Mesothelial cell of epicardium (in vitro differentiated cells): ENCODE results near the gene EFCAB7. TPM values are rescaled to one million over a fixed set of nuclear protein-coding genes. Genes with fewer than 3 reads are reported as not detected.

ENCODE experiments used
- DNase-seq, 2 experiments: peaks; one replicate each; pipeline ENCODE4 v3.0.0; 2021; ENCODE audit warnings: low spot score in 2 of 2; ENCODE audit not compliant: unreplicated experiment in 2 of 2
- H3K27ac Mint-ChIP-seq: 2 replicates; pipeline ENCODE4 v1.8.0; 2021; ENCODE audit warnings: mixed read lengths
- H3K27me3 Mint-ChIP-seq: 2 replicates; pipeline ENCODE4 v1.8.0; 2021; ENCODE audit warnings: low read depth, mixed read lengths
- H3K36me3 Mint-ChIP-seq: 2 replicates; pipeline ENCODE4 v1.8.0; 2021; ENCODE audit warnings: mixed read lengths
- H3K4me1 Mint-ChIP-seq: 2 replicates; pipeline ENCODE4 v1.8.0; 2021; ENCODE audit warnings: mixed read lengths
- H3K4me3 Mint-ChIP-seq: 2 replicates; pipeline ENCODE4 v1.8.0; 2021; ENCODE audit warnings: mild to moderate bottlenecking, moderate library complexity, mixed read lengths
- H3K9me3 Mint-ChIP-seq: 2 replicates; pipeline ENCODE4 v1.8.0; 2021; ENCODE audit warnings: mixed read lengths
- total RNA-seq: library from RNA; stranded (reverse); gene quantifications from 3 replicates; pipeline ENCODE4 v1.2.1, GENCODE V29; 2021
- TF ChIP-seq, protein P1 (sequence below): fragments of 200-600 bp; sonication (generic); IDR thresholded peaks from one replicate; pipeline ENCODE4 v1.5.0; 2021; ENCODE audit warnings: antibody characterized with exemption; ENCODE audit not compliant: unreplicated experiment

EFCAB7 gene
- total RNA-seq, 1 donor from 2014 or later = 9.6 TPM

DNA sequence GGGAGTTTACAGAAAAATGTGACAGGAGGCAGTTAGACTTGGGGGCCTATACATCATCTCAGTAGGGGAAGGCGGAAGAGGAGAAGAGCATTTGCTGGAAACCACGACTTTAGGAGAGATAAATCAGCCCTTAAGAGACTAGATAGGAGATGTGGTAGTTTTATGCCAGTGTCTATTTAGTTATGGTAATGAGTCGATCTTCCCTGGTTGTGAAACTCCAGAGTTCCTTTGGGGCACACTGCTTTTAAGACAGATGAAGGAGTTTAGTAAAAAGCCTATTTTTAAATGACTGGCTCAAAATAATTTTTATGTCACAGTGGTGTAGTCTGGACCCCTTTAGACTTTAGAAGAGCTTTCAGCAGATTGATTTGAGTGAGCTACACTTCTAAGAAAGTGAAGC is 77.7 kb downstream of the EFCAB7 start:
- Mint-ChIP-seq H3K27me3 (no peaks in the 10 kb centered on the region), H3K36me3 (peaks cover 5% of the 10 kb centered on the region), H3K27ac (no peak overlapping the region), H3K4me3 (no peak overlapping the region), H3K4me1 (peaks cover 5% of the 10 kb centered on the region), H3K9me3 (peaks cover 7% of the 10 kb centered on the region)
- TF ChIP-seq, protein P1, sequence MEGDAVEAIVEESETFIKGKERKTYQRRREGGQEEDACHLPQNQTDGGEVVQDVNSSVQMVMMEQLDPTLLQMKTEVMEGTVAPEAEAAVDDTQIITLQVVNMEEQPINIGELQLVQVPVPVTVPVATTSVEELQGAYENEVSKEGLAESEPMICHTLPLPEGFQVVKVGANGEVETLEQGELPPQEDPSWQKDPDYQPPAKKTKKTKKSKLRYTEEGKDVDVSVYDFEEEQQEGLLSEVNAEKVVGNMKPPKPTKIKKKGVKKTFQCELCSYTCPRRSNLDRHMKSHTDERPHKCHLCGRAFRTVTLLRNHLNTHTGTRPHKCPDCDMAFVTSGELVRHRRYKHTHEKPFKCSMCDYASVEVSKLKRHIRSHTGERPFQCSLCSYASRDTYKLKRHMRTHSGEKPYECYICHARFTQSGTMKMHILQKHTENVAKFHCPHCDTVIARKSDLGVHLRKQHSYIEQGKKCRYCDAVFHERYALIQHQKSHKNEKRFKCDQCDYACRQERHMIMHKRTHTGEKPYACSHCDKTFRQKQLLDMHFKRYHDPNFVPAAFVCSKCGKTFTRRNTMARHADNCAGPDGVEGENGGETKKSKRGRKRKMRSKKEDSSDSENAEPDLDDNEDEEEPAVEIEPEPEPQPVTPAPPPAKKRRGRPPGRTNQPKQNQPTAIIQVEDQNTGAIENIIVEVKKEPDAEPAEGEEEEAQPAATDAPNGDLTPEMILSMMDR = no peak
- DNase-seq = no peak

- DNase-seq = no peak
- TF ChIP-seq, protein P1 = no peak
- no peak overlapping the region for H3K27ac Mint-ChIP-seq
- H3K4me1 Mint-ChIP-seq = peaks cover 5% of the 10 kb centered on the region
- H3K27me3 Mint-ChIP-seq = no peaks in the 10 kb centered on the region
- peaks cover 7% of the 10 kb centered on the region for H3K9me3 Mint-ChIP-seq
- no peak overlapping the region for H3K4me3 Mint-ChIP-seq
- H3K36me3 Mint-ChIP-seq = peaks cover 5% of the 10 kb centered on the region
Observed at GRCh38 chr1:63601463-63601862, 78.1 kb downstream of the EFCAB7 start.

DNA sequence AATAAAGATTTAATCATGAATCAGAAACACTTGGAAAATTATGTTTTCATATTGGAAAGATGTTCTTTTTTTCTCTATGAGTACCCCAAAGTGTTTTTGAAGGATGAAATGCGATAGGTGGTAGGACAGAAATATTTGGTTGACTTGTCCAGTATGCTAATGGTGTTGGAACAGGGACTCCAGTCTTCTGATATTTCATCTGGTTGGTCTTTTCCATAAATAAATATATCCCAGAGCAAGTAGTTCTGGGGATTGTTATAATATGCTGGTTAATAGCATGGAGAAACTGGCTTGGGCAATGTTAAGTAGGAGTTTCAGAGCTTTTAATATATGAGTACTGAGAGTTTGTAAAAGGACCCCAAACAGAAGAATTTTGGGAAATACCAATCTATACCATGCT is 78.6 kb downstream of the EFCAB7 start:
- TF ChIP-seq, protein P1 = no peak
- peaks cover 7% of the 10 kb centered on the region for H3K9me3 Mint-ChIP-seq

GRCh38 chr1:63602629-63603028 is 79.3 kb downstream of the EFCAB7 start:
- no peak overlapping the region for H3K4me3 Mint-ChIP-seq
- no peak for DNase-seq
- peaks cover 5% of the 10 kb centered on the region for H3K36me3 Mint-ChIP-seq
- H3K4me1 Mint-ChIP-seq = peaks cover 5% of the 10 kb centered on the region
- peaks cover 7% of the 10 kb centered on the region for H3K9me3 Mint-ChIP-seq
- H3K27me3 Mint-ChIP-seq = no peaks in the 10 kb centered on the region
- no peak overlapping the region for H3K27ac Mint-ChIP-seq
- TF ChIP-seq, protein P1 = no peak

More for the DNA sequence above, 78.6 kb downstream of the EFCAB7 start:
- DNase-seq = no peak
- no peaks in the 10 kb centered on the region for H3K27me3 Mint-ChIP-seq
- H3K36me3 Mint-ChIP-seq = peaks cover 5% of the 10 kb centered on the region
- H3K4me3 Mint-ChIP-seq = no peak overlapping the region
- H3K4me1 Mint-ChIP-seq = peaks cover 5% of the 10 kb centered on the region
- no peak overlapping the region for H3K27ac Mint-ChIP-seq

- TF ChIP-seq, protein P1 = no peak
- peaks cover 9% of the 10 kb centered on the region for H3K4me1 Mint-ChIP-seq
- peaks cover 7% of the 10 kb centered on the region for H3K9me3 Mint-ChIP-seq
- no peak overlapping the region for H3K4me3 Mint-ChIP-seq
- H3K27ac Mint-ChIP-seq = no peak overlapping the region
- no peak for DNase-seq
- H3K36me3 Mint-ChIP-seq = peaks cover 4% of the 10 kb centered on the region
- H3K27me3 Mint-ChIP-seq = no peaks in the 10 kb centered on the region
Observed at GRCh38 chr1:63603810-63604209, 80.5 kb downstream of the EFCAB7 start.

DNA sequence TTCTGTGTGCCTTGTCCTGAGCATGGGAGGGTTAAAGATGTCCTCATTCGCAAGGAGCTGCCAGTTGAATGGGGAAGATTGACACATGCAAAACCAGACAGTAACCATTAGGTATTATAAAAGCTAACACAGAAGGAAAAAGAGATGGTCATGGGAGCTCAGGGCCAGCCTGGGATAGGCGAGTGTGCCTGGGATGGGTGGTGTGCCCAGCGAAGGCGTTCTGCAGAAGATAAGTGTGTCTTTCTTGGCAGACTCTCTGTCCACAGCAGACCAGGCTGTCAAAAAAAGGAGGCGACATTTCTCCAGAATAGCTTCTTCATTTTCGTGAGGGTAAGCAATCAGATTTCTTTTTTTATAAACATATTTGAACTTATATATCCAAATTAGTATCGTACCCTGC is 84.0 kb downstream of the EFCAB7 start:
- no peaks in the 10 kb centered on the region for H3K9me3 Mint-ChIP-seq
- no peak overlapping the region for H3K27ac Mint-ChIP-seq
- no peaks in the 10 kb centered on the region for H3K27me3 Mint-ChIP-seq
- H3K4me3 Mint-ChIP-seq = no peak overlapping the region
- peaks cover 6% of the 10 kb centered on the region for H3K4me1 Mint-ChIP-seq
- no peak for DNase-seq
- no peaks in the 10 kb centered on the region for H3K36me3 Mint-ChIP-seq
- TF ChIP-seq, protein P1 = no peak
